ENCODE results near the gene MCM9. TPM values are rescaled to one million over a fixed set of nuclear protein-coding genes. Genes with fewer than 3 reads are reported as not detected.
A peak's percentile ranks its signal among the peaks of the same experiment; 100 is the strongest.

The MCM9 gene
- total RNA-seq, 1 experiment from 2014 or later = 14.9 TPM

- TF ChIP-seq ATF3 (CRISPR knock-in tag; conservative IDR thresholded peaks at IDR 0.05) (no peak), OVOL2 (CRISPR knock-in tag; IDR thresholded peaks at IDR 0.05; ENCODE audit: borderline replicate concordance) (no peak), JAZF1 (CRISPR knock-in tag; IDR thresholded peaks at IDR 0.05) (no peak), GTF2I (CRISPR knock-in tag; conservative IDR thresholded peaks at IDR 0.05) (no peak)
- TF ChIP-seq, protein P1, sequence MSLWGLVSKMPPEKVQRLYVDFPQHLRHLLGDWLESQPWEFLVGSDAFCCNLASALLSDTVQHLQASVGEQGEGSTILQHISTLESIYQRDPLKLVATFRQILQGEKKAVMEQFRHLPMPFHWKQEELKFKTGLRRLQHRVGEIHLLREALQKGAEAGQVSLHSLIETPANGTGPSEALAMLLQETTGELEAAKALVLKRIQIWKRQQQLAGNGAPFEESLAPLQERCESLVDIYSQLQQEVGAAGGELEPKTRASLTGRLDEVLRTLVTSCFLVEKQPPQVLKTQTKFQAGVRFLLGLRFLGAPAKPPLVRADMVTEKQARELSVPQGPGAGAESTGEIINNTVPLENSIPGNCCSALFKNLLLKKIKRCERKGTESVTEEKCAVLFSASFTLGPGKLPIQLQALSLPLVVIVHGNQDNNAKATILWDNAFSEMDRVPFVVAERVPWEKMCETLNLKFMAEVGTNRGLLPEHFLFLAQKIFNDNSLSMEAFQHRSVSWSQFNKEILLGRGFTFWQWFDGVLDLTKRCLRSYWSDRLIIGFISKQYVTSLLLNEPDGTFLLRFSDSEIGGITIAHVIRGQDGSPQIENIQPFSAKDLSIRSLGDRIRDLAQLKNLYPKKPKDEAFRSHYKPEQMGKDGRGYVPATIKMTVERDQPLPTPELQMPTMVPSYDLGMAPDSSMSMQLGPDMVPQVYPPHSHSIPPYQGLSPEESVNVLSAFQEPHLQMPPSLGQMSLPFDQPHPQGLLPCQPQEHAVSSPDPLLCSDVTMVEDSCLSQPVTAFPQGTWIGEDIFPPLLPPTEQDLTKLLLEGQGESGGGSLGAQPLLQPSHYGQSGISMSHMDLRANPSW (CRISPR knock-in tag; conservative IDR thresholded peaks at IDR 0.05; ENCODE audit: low read depth) = no peak
- TF ChIP-seq, protein P2, sequence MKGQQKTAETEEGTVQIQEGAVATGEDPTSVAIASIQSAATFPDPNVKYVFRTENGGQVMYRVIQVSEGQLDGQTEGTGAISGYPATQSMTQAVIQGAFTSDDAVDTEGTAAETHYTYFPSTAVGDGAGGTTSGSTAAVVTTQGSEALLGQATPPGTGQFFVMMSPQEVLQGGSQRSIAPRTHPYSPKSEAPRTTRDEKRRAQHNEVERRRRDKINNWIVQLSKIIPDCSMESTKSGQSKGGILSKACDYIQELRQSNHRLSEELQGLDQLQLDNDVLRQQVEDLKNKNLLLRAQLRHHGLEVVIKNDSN (CRISPR knock-in tag; IDR thresholded peaks at IDR 0.05) = no peak
- TF ChIP-seq, protein P3, sequence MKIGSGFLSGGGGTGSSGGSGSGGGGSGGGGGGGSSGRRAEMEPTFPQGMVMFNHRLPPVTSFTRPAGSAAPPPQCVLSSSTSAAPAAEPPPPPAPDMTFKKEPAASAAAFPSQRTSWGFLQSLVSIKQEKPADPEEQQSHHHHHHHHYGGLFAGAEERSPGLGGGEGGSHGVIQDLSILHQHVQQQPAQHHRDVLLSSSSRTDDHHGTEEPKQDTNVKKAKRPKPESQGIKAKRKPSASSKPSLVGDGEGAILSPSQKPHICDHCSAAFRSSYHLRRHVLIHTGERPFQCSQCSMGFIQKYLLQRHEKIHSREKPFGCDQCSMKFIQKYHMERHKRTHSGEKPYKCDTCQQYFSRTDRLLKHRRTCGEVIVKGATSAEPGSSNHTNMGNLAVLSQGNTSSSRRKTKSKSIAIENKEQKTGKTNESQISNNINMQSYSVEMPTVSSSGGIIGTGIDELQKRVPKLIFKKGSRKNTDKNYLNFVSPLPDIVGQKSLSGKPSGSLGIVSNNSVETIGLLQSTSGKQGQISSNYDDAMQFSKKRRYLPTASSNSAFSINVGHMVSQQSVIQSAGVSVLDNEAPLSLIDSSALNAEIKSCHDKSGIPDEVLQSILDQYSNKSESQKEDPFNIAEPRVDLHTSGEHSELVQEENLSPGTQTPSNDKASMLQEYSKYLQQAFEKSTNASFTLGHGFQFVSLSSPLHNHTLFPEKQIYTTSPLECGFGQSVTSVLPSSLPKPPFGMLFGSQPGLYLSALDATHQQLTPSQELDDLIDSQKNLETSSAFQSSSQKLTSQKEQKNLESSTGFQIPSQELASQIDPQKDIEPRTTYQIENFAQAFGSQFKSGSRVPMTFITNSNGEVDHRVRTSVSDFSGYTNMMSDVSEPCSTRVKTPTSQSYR (CRISPR knock-in tag; IDR thresholded peaks at IDR 0.05) = no peak
- Mint-ChIP-seq H3K27ac (no peak overlapping the region), H3K36me3 (no peaks in the 10 kb centered on the region), H3K4me3 (no peak overlapping the region), H3K4me1 (peaks cover 6% of the 10 kb centered on the region), H3K27me3 (ENCODE audit: low read depth) (no peaks in the 10 kb centered on the region), H3K9me3 (no peaks in the 10 kb centered on the region)
- ChIA-PET POLR2A (no interaction called here), CTCF (interaction anchor here (0.9 to 2.8 kb wide), 2 partner anchors 147 to 150 kb away, joined by 3 to 21 read pairs; no protein-coding TSS in a partner anchor)
- DNase-seq (ENCODE audit: low spot score) (no peak), ATAC-seq (no peak)
Measured at GRCh38 chr6:118963003-118963402, 28.0 kb upstream of the MCM9 start.

- Mint-ChIP-seq H3K27ac (peak overlapping the region; percentile 67; the same call in 1 of the 2 replicates), H3K36me3 (no peaks in the 10 kb centered on the region), H3K9me3 (no peaks in the 10 kb centered on the region), H3K27me3 (ENCODE audit: low read depth) (no peaks in the 10 kb centered on the region), H3K4me3 (no peak overlapping the region), H3K4me1 (peaks cover 6% of the 10 kb centered on the region)
- DNase-seq (ENCODE audit: low spot score) (no peak), ATAC-seq (no peak; the same call in 1 of the 2 replicates)
- TF ChIP-seq NFATC4 (CRISPR knock-in tag; IDR thresholded peaks at IDR 0.05) (no peak), NR2C2 (CRISPR knock-in tag; IDR thresholded peaks at IDR 0.05) (no peak), E2F1 (CRISPR knock-in tag; IDR thresholded peaks at IDR 0.05) (no peak)
- TF ChIP-seq, protein P4, sequence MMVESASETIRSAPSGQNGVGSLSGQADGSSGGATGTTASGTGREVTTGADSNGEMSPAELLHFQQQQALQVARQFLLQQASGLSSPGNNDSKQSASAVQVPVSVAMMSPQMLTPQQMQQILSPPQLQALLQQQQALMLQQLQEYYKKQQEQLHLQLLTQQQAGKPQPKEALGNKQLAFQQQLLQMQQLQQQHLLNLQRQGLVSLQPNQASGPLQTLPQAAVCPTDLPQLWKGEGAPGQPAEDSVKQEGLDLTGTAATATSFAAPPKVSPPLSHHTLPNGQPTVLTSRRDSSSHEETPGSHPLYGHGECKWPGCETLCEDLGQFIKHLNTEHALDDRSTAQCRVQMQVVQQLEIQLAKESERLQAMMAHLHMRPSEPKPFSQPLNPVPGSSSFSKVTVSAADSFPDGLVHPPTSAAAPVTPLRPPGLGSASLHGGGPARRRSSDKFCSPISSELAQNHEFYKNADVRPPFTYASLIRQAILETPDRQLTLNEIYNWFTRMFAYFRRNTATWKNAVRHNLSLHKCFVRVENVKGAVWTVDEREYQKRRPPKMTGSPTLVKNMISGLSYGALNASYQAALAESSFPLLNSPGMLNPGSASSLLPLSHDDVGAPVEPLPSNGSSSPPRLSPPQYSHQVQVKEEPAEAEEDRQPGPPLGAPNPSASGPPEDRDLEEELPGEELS (CRISPR knock-in tag; IDR thresholded peaks at IDR 0.05) = no peak
- ChIA-PET CTCF (interaction anchor here (1.9 kb wide), 1 partner anchor 150 kb away, joined by 11 read pairs; no protein-coding TSS in a partner anchor), POLR2A (no interaction called here)
Measured at GRCh38 chr6:118959903-118960302, 24.9 kb upstream of the MCM9 start.

GRCh38 chr6:118953391-118953790 lies 18.4 kb upstream of the MCM9 start:
- no peaks in the 10 kb centered on the region for H3K4me1 Mint-ChIP-seq
- no peaks in the 10 kb centered on the region for H3K27me3 Mint-ChIP-seq (ENCODE audit: low read depth)
- DNase-seq (ENCODE audit: low spot score) (no peak), ATAC-seq (no peak)
- H3K36me3 Mint-ChIP-seq = no peaks in the 10 kb centered on the region; the same call in 1 of the 2 replicates
- H3K27ac Mint-ChIP-seq = no peak overlapping the region
- POLR2A ChIA-PET = no interaction called here
- no peak overlapping the region for H3K4me3 Mint-ChIP-seq
- CTCF ChIA-PET = interaction anchor here (1.3 kb wide), 1 partner anchor 157 kb away, joined by 4 read pairs; no protein-coding TSS in a partner anchor
- peaks cover 18% of the 10 kb centered on the region for H3K9me3 Mint-ChIP-seq
- TF ChIP-seq, protein P4 (CRISPR knock-in tag; IDR thresholded peaks at IDR 0.05) = no peak
- no peak for TF ChIP-seq ATF1 (CRISPR knock-in tag; IDR thresholded peaks at IDR 0.05)
- no peak for TF ChIP-seq MYBL2 (CRISPR knock-in tag; IDR thresholded peaks at IDR 0.05)
- TF ChIP-seq FOXP1 (CRISPR knock-in tag; IDR thresholded peaks at IDR 0.05; ENCODE audit: borderline replicate concordance) = no peak
- TF ChIP-seq TCF7 (CRISPR knock-in tag; IDR thresholded peaks at IDR 0.05; ENCODE audit: low read depth) = no peak
- TF ChIP-seq, protein P1 (CRISPR knock-in tag; conservative IDR thresholded peaks at IDR 0.05; ENCODE audit: low read depth) = no peak
- TF ChIP-seq SMAD3 (CRISPR knock-in tag; IDR thresholded peaks at IDR 0.05; ENCODE audit: borderline replicate concordance) = no peak

Measured in WTC11 (cell line).